Measurements from ENCODE around the gene ETV6. TPM values are rescaled to one million over a fixed set of nuclear protein-coding genes. Genes with fewer than 3 reads are reported as not detected.

ETV6 gene
- total RNA-seq, 2 donors from 2014 or later, result 17.5 to 17.9 TPM

DNA sequence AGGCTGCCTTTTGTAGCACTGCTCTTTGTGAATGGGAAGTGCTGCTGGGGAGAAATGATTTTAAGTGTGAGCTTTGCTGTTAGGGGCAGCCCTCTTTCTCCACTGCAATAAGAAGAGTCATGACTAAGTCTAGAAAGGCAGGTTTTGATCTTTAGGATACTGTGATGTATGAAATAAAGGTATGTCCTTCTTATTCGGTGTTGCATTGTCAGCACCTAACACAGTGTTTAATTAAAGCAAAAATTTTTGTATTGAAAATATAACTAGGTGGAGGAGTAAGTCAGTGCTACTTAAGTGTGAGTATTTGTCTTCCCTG is 81.5 kb downstream of the ETV6 start:
- Histone ChIP-seq H3K4me1 (peaks cover 71% of the 10 kb centered on the region), H3K9me3 (no peaks in the 10 kb centered on the region), H3K27me3 (no peaks in the 10 kb centered on the region), H3K36me3 (replicated peaks in 1 of 2; ENCODE audit: insufficient read depth in 1 of 2, low read depth in 2 of 2) (no peaks in the 10 kb centered on the region), H3K27ac (peak overlapping the region; percentile 81 to 90 (median 84)), H3K4me3 (no peak overlapping the region)
- 29% methylated on average over 1 of the region's 1 CpG for WGBS, 2 donors
- intact Hi-C loops (cut with DNase I), result no loop called here
- ATAC-seq, result no peak
- TF ChIP-seq POLR2A (IDR thresholded peaks at IDR 0.05), result no peak
- TF ChIP-seq, protein P1, sequence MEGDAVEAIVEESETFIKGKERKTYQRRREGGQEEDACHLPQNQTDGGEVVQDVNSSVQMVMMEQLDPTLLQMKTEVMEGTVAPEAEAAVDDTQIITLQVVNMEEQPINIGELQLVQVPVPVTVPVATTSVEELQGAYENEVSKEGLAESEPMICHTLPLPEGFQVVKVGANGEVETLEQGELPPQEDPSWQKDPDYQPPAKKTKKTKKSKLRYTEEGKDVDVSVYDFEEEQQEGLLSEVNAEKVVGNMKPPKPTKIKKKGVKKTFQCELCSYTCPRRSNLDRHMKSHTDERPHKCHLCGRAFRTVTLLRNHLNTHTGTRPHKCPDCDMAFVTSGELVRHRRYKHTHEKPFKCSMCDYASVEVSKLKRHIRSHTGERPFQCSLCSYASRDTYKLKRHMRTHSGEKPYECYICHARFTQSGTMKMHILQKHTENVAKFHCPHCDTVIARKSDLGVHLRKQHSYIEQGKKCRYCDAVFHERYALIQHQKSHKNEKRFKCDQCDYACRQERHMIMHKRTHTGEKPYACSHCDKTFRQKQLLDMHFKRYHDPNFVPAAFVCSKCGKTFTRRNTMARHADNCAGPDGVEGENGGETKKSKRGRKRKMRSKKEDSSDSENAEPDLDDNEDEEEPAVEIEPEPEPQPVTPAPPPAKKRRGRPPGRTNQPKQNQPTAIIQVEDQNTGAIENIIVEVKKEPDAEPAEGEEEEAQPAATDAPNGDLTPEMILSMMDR (IDR thresholded peaks at IDR 0.05), result no peak
- no peak for DNase-seq

DNA sequence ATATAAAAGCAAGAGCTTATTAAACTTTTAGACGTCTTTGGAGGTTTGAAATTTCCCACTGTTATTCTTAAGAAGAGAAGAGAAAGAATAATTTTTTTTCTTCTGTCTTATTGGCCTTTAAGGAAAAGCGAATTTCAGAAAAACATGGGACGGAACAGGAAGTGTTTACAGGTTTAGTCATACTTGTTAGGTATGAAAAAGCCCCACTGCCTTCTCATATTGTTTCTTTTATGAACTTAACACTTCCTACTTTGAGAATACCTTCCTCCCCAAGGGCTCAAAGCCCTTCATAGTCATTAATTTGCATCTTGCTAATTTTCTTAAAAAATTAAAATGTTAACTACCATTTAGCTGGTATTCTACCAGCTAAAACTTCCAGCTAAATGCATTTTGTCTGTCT is 82.0 kb downstream of the ETV6 start:
- peaks cover 67% of the 10 kb centered on the region for H3K4me1 ChIP-seq
- TF ChIP-seq, protein P1 (IDR thresholded peaks at IDR 0.05), result no peak
- TF ChIP-seq POLR2A (IDR thresholded peaks at IDR 0.05), result no peak
- intact Hi-C loops (cut with DNase I), result no loop called here
- H3K27ac ChIP-seq, result peak overlapping the region; percentile 81 to 90 (median 84)
- H3K4me3 ChIP-seq, result no peak overlapping the region
- DNase-seq (no peak), ATAC-seq (no peak)
- H3K36me3 ChIP-seq (replicated peaks in 1 of 2; ENCODE audit: insufficient read depth in 1 of 2, low read depth in 2 of 2), result no peaks in the 10 kb centered on the region
- 23 to 27% methylated on average over 3 of the region's 3 CpGs for WGBS, 2 donors
- no peaks in the 10 kb centered on the region for H3K27me3 ChIP-seq
- no peaks in the 10 kb centered on the region for H3K9me3 ChIP-seq

DNA sequence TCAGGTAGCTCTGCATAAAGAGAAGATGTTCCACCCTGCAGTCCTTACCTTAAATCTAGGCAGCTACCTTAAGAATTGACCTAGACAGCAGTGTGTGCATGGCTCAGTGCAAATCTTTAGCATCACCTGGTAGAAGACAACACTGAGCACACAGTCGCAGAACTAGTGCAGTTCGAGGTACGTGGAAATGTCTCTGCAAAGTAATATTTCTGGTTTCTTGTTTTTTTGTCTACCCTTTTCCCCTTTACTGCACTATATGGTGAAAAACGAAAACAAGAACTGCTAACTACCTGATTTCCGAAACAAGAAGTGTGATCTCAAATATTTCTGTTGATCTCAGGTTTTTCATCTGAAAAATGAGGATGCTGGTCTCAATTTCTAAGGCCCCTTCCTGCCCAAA is 82.5 kb downstream of the ETV6 start:
- Histone ChIP-seq H3K27me3 (no peaks in the 10 kb centered on the region), H3K4me3 (no peak overlapping the region), H3K9me3 (no peaks in the 10 kb centered on the region), H3K4me1 (peaks cover 61% of the 10 kb centered on the region), H3K27ac (peak overlapping the region; percentile 73 to 90 (median 84)), H3K36me3 (replicated peaks in 1 of 2; ENCODE audit: insufficient read depth in 1 of 2, low read depth in 2 of 2) (no peaks in the 10 kb centered on the region)
- ATAC-seq (no peak), DNase-seq (no peak)
- TF ChIP-seq, protein P1 (IDR thresholded peaks at IDR 0.05), result no peak
- TF ChIP-seq POLR2A (IDR thresholded peaks at IDR 0.05), result no peak
- intact Hi-C loops (cut with DNase I), result no loop called here
- WGBS, 2 donors, result 70 to 74% methylated on average over 5 of the region's 5 CpGs

DNA sequence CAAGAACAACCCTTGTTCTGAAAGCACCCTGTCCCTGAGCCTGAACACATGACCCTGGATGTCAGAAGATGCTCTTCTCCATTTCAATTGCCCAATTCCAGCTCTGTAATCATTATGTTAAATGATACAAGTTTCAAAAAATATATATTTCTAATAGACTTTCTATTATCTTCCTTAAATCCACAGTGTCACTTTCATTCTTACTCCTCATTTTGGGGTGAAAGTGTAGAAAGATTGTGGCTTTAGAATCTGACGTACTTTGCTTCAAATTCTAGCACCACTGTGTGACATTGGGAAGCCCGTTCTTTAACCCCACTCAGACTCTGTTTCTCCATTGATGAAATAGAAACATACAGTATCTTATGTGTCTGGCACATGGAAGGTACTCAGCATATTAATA is 83.2 kb downstream of the ETV6 start:
- no peaks in the 10 kb centered on the region for H3K27me3 ChIP-seq
- H3K9me3 ChIP-seq, result no peaks in the 10 kb centered on the region
- H3K36me3 ChIP-seq (replicated peaks in 1 of 2; ENCODE audit: insufficient read depth in 1 of 2, low read depth in 2 of 2), result no peaks in the 10 kb centered on the region
- H3K4me1 ChIP-seq, result peaks cover 54% of the 10 kb centered on the region
- DNase-seq (no peak), ATAC-seq (no peak)
- WGBS, 2 donors, result 85 to 92% methylated on average over 2 of the region's 2 CpGs
- TF ChIP-seq POLR2A (IDR thresholded peaks at IDR 0.05), result no peak
- TF ChIP-seq, protein P1 (IDR thresholded peaks at IDR 0.05), result no peak
- H3K4me3 ChIP-seq, result no peak overlapping the region
- intact Hi-C loops (cut with DNase I), result no loop called here
- H3K27ac ChIP-seq, result peak overlapping the region; percentile 20 to 90 (median 59)

DNA sequence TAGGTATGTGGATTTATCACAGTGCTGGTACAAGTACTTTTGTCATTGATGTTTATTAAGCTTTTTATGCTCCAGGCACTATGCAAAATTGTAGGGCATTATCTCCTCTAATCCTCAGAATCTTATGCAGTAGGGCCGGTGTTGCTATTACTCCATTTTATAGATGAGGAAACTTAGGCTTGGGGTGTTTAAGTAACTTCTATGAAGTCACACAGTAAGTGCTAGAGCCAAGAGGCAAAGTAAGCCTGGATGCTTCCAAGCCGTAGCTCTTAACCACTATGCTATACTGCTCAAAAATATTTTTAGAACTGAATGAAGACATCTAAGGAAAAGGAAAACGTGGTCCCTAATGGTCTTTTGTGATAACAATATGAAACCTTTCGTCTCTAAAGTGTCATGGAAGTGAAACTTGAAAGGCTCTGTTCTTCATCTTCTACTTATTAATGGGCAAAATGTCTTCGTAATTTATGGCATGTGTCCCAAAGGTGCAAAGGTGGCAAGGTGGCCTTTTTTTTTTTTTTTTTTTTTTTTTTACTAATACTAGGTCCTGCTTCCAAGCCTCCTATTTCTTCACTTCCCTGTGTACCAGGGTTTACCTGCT is 85.2 kb downstream of the ETV6 start:
- ATAC-seq, result no peak
- 71 to 75% methylated on average over 5 of the region's 5 CpGs for WGBS, 2 donors
- Histone ChIP-seq H3K9me3 (no peaks in the 10 kb centered on the region), H3K36me3 (replicated peaks in 1 of 2; ENCODE audit: insufficient read depth in 1 of 2, low read depth in 2 of 2) (no peaks in the 10 kb centered on the region), H3K27me3 (no peaks in the 10 kb centered on the region), H3K4me1 (peaks cover 42% of the 10 kb centered on the region), H3K4me3 (no peak overlapping the region), H3K27ac (no peak overlapping the region)
- DNase-seq, result no peak
- intact Hi-C loops (cut with DNase I), result no loop called here
- TF ChIP-seq, protein P1 (IDR thresholded peaks at IDR 0.05), result no peak
- no peak for TF ChIP-seq POLR2A (IDR thresholded peaks at IDR 0.05)
